Activated CD8-positive, alpha-beta memory T cell treated with anti-CD3 and anti-CD28 coated beads for 24 hours (primary cell): ENCODE data around the gene PTPRC.

Experiments used
- DNase-seq: peaks from one replicate; pipeline ENCODE4 v3.0.0-alpha.2; 2020

The PTPRC gene

GRCh38 chr1:198678301-198678836, 39.5 kb downstream of the PTPRC start:
- DNase-seq: no peak

GRCh38 chr1:198678901-198679329, 40.1 kb downstream of the PTPRC start:
- DNase-seq: peak; percentile 78

- peak; percentile 75 for DNase-seq
These were observed 40.8 kb downstream of the PTPRC start for GRCh38 chr1:198679535-198680173.

GRCh38 chr1:198680174-198680875, 41.5 kb downstream of the PTPRC start:
- DNase-seq: no peak

- no peak for DNase-seq
These were observed 42.4 kb downstream of the PTPRC start for GRCh38 chr1:198681252-198681651.

GRCh38 chr1:198681831-198682759, 43.3 kb downstream of the PTPRC start:
- DNase-seq: no peak

GRCh38 chr1:198682850-198683249, 44.0 kb downstream of the PTPRC start:
- DNase-seq: no peak

- no peak for DNase-seq
These were observed 44.6 kb downstream of the PTPRC start for GRCh38 chr1:198683449-198683848.

GRCh38 chr1:198686069-198686728, 47.4 kb downstream of the PTPRC start:
- no peak for DNase-seq

- no peak for DNase-seq
These were observed 48.6 kb downstream of the PTPRC start for GRCh38 chr1:198687429-198687828.

- no peak for DNase-seq
These were observed 52.2 kb downstream of the PTPRC start for GRCh38 chr1:198691063-198691462.

GRCh38 chr1:198693321-198693720, 54.5 kb downstream of the PTPRC start:
- no peak for DNase-seq

GRCh38 chr1:198694542-198694941, 55.7 kb downstream of the PTPRC start:
- no peak for DNase-seq

- DNase-seq: no peak
These were observed 57.4 kb downstream of the PTPRC start for GRCh38 chr1:198696211-198696610.

GRCh38 chr1:198699167-198700015, 60.6 kb downstream of the PTPRC start:
- peak; percentile 85 for DNase-seq

- DNase-seq: no peak
These were observed 61.2 kb downstream of the PTPRC start for GRCh38 chr1:198700016-198700392.

- DNase-seq: no peak
These were observed 61.6 kb downstream of the PTPRC start for GRCh38 chr1:198700396-198700795.

GRCh38 chr1:198701250-198701649, 62.4 kb downstream of the PTPRC start:
- no peak for DNase-seq

GRCh38 chr1:198701766-198702539, 63.1 kb downstream of the PTPRC start:
- no peak for DNase-seq

- no peak for DNase-seq
These were observed 70.1 kb downstream of the PTPRC start for GRCh38 chr1:198708761-198709525.
